A549 (cell line): ENCODE data around the gene DMAC2L. TPM values are rescaled to one million over a fixed set of nuclear protein-coding genes. Genes with fewer than 3 reads are reported as not detected.
"Not testable (repeated sequence)": the region's sequence is repeated elsewhere in the genome, so short reads cannot be mapped to it uniquely, and the experiment has no call there.

Source experiments
- ATAC-seq, 2 experiments: fragments of 200-7000 bp in 1 of 2; fragments of >200 bp in 1 of 2; cut with Nextera tagmentation in 1 of 2; cut with Tn5 transposase in 1 of 2; 3 replicates each; pipeline versions ENCODE4 v1.8.0 to v1.9.1; 2018 to 2020; ENCODE audit warnings: mild to moderate bottlenecking in 1 of 2, moderate library complexity in 1 of 2
- CTCF ChIA-PET: fragments of 300-600 bp; sonication (Branson Sonifier 250); formaldehyde crosslinking; extraction: SDS; loops from one replicate; lab custom pipeline; 2021; ENCODE audit warnings: antibody characterized with exemption, inconsistent platforms; lab: Yijun Ruan, JAX
- POLR2A ChIA-PET: fragments of 350-600 bp; formaldehyde crosslinking; extraction: SDS; loops from one replicate; lab custom pipeline; 2021; ENCODE audit warnings: antibody characterized with exemption, inconsistent platforms; lab: Yijun Ruan, JAX
- DNase-seq, 2 experiments: peaks; one replicate each; pipeline versions ENCODE4 v3.0.0 to v3.0.0-alpha.2; 2011 to 2016; ENCODE audit warnings: low read depth in 1 of 2, low spot score in 1 of 2
- FAIRE-seq: peaks from 2 replicates; lab custom pipeline; 2011; peaks lifted over from hg19 to GRCh38; lab: Jason Lieb, UNC
- H3K27ac ChIP-seq, 2 experiments: fragments of >200 bp; sonication (Bioruptor Twin); formaldehyde crosslinking; 3 replicates each; pipeline ENCODE4 v1.5.1; 2016 to 2017
- H3K4me1 ChIP-seq: fragments of >200 bp; sonication (Bioruptor Twin); formaldehyde crosslinking; 3 replicates; pipeline ENCODE4 v1.6.1; 2016
- H3K4me2 ChIP-seq: fragments of >200 bp; sonication (Bioruptor Twin); formaldehyde crosslinking; 3 replicates; pipeline ENCODE4 v1.6.1; 2016
- H3K4me3 ChIP-seq: fragments of >200 bp; sonication (Bioruptor Twin); formaldehyde crosslinking; 3 replicates; pipeline ENCODE4 v1.5.1; 2016
- H3K9me3 ChIP-seq: fragments of >200 bp; sonication (Bioruptor Twin); formaldehyde crosslinking; 3 replicates; pipeline ENCODE4 v1.6.1; 2016
- BHLHE40 ChIP-seq: IDR thresholded peaks from 2 replicates; pipeline ENCODE4 v1.6.1; 2012; ENCODE audit warnings: low read depth, low read length, inconsistent platforms
- CEBPB ChIP-seq, 2 experiments: fragments of >200 bp in 1 of 2; sonication (Bioruptor Twin) in 1 of 2; formaldehyde crosslinking in 1 of 2; IDR thresholded peaks; 2 replicates each; pipeline ENCODE4 v1.6.1; 2012 to 2016
- EHF ChIP-seq: fragments of 250-450 bp; sonication (Bioruptor Pico); IDR thresholded peaks from 2 replicates; pipeline ENCODE4 v1.5.0; 2020; ENCODE audit warnings: mild to moderate bottlenecking
- EHMT2 ChIP-seq: fragments of 200-600 bp; sonication (generic); IDR thresholded peaks from 2 replicates; pipeline ENCODE4 v1.6.1; 2016; ENCODE audit warnings: antibody characterized with exemption, low read depth, mild to moderate bottlenecking, moderate library complexity
- EP300 ChIP-seq, 2 experiments: fragments of >200 bp; sonication (Bioruptor Twin); formaldehyde crosslinking; IDR thresholded peaks; 2 replicates in 1 of 2; 3 replicates in 1 of 2; pipeline ENCODE4 v1.6.1; 2016 to 2017
- ESRRA ChIP-seq: fragments of 150-350 bp; IDR thresholded peaks from 2 replicates; pipeline ENCODE4 v1.6.1; 2014; ENCODE audit warnings: mild to moderate bottlenecking, low read length, borderline replicate concordance
- FOSB ChIP-seq: fragments of 250-450 bp; sonication (Bioruptor Pico); IDR thresholded peaks from 2 replicates; pipeline ENCODE4 v1.5.0; 2020; ENCODE audit warnings: mild to moderate bottlenecking, moderate library complexity
- FOSL2 ChIP-seq, 2 experiments: fragments of 450-650 bp in 1 of 2; fragments of >200 bp in 1 of 2; sonication (Bioruptor Twin) in 1 of 2; formaldehyde crosslinking; IDR thresholded peaks; 2 replicates each; pipeline versions ENCODE4 v1.5.0 to v1.6.1; 2016 to 2020; ENCODE audit warnings: mild to moderate bottlenecking in 1 of 2, moderate library complexity in 1 of 2
- GATA3 ChIP-seq: IDR thresholded peaks from 2 replicates; pipeline ENCODE4 v1.6.1; 2012; ENCODE audit warnings: borderline replicate concordance
- HEYL ChIP-seq: fragments of 250-450 bp; sonication (Bioruptor Pico); IDR thresholded peaks from 2 replicates; pipeline ENCODE4 v1.8.0; 2021; ENCODE audit warnings: mild to moderate bottlenecking, moderate library complexity
- HOXB13 ChIP-seq: fragments of 250-450 bp; sonication (Bioruptor Pico); IDR thresholded peaks from 2 replicates; pipeline ENCODE4 v1.5.0; 2020; ENCODE audit warnings: low read depth, mild to moderate bottlenecking, moderate library complexity
- HOXB5 ChIP-seq: fragments of 250-450 bp; sonication (Bioruptor Pico); IDR thresholded peaks from 2 replicates; pipeline ENCODE4 v1.5.0; 2020; ENCODE audit warnings: mild to moderate bottlenecking, moderate library complexity
- JUN ChIP-seq, 2 experiments: fragments of >200 bp; sonication (Bioruptor Twin); formaldehyde crosslinking; IDR thresholded peaks; 2 replicates in 1 of 2; 3 replicates in 1 of 2; pipeline ENCODE4 v1.6.1; 2016 to 2017
- KDM5A ChIP-seq: fragments of 200-600 bp; sonication (generic); IDR thresholded peaks from 2 replicates; pipeline ENCODE4 v1.6.1; 2016; ENCODE audit warnings: antibody characterized with exemption, mild to moderate bottlenecking
- MAFK ChIP-seq: fragments of 450-650 bp; IDR thresholded peaks from 2 replicates; pipeline ENCODE4 v1.6.1; 2014; ENCODE audit not compliant: partially characterized antibody
- NFE2L2 ChIP-seq: fragments of 150-350 bp; conservative IDR thresholded peaks from 2 replicates; pipeline ENCODE4 v1.6.1; 2014; ENCODE audit warnings: low read length
- NPAS2 ChIP-seq: fragments of 250-450 bp; sonication (Bioruptor Pico); IDR thresholded peaks from 2 replicates; pipeline ENCODE4 v1.8.0; 2022; ENCODE audit warnings: mild to moderate bottlenecking, moderate library complexity, borderline replicate concordance
- NR3C1 ChIP-seq: fragments of >200 bp; sonication (Bioruptor Twin); formaldehyde crosslinking; IDR thresholded peaks from 3 replicates; pipeline ENCODE4 v1.6.1; 2017
- POLR2AphosphoS2 ChIP-seq: conservative IDR thresholded peaks from 2 replicates; pipeline ENCODE4 v1.6.1; 2012; ENCODE audit warnings: low read length, improper control_type of control experiment, inconsistent platforms
- RAD21 ChIP-seq, 2 experiments: fragments of >200 bp in 1 of 2; sonication (Bioruptor Twin) in 1 of 2; formaldehyde crosslinking in 1 of 2; IDR thresholded peaks in 1 of 2; conservative IDR thresholded peaks in 1 of 2; 2 replicates in 1 of 2; 3 replicates in 1 of 2; pipeline ENCODE4 v1.6.1; 2012 to 2018; ENCODE audit warnings: inconsistent platforms in 1 of 2
- RCOR1 ChIP-seq: fragments of 150-350 bp; IDR thresholded peaks from 2 replicates; pipeline ENCODE4 v1.6.1; 2014; ENCODE audit warnings: antibody characterized with exemption, low read length, low read depth
- RFX5 ChIP-seq: fragments of 450-650 bp; IDR thresholded peaks from 2 replicates; pipeline ENCODE4 v1.7.1; 2014; ENCODE audit warnings: antibody characterized with exemption, mild to moderate bottlenecking, moderate library complexity
- RNF2 ChIP-seq: fragments of 200-600 bp; sonication (generic); IDR thresholded peaks from 2 replicates; pipeline ENCODE4 v1.6.1; 2016; ENCODE audit warnings: low read depth, mild to moderate bottlenecking, antibody characterized with exemption, moderate library complexity, borderline replicate concordance
- TFCP2L1 ChIP-seq: fragments of 250-450 bp; sonication (Bioruptor Pico); IDR thresholded peaks from 2 replicates; pipeline ENCODE4 v1.5.0; 2021; ENCODE audit warnings: mild to moderate bottlenecking
- ZC3H11A ChIP-seq: fragments of 450-650 bp; IDR thresholded peaks from 2 replicates; pipeline ENCODE4 v1.6.1; 2014; ENCODE audit warnings: antibody characterized with exemption, mild to moderate bottlenecking
- WGBS: methylation state at CpG from one replicate; pipeline ENCODE4 v1.1.6; 2017; ENCODE audit errors: missing lambda C conversion rate; 5-methylcytosine and 5-hydroxymethylcytosine counted together
- polyA plus RNA-seq, 4 experiments: library from polyadenylated mRNA; depleted of rRNA in 3 of 4; stranded (reverse); fragments of >200 nt; fragmentation: RNase III in 1 of 4; extraction: RNeasy Plus Mini Kit Qiagen cat#74134 plus additional on column Dnase treatment in 1 of 4; gene quantifications; 2 replicates in 3 of 4; 3 replicates in 1 of 4; pipeline ENCODE4 v1.2.3, GENCODE V29; 2011 to 2017
- TF ChIP-seq, protein P1 (sequence below): fragments of >200 bp; sonication (Bioruptor Twin); formaldehyde crosslinking; IDR thresholded peaks from 3 replicates; pipeline ENCODE4 v1.5.1; 2016
- TF ChIP-seq, protein P2 (sequence below): IDR thresholded peaks from 2 replicates; pipeline ENCODE4 v1.6.1; 2012

Gene DMAC2L
- polyA plus RNA-seq, 2 of the 4 experiments (the other 2 are of a cell fraction): 14.0 to 24.6 TPM

- ChIA-PET CTCF (interaction anchor here (1.2 kb wide), 1 partner anchor 425 kb away, joined by 3 read pairs; no protein-coding TSS in a partner anchor), POLR2A (no interaction called here)
- Histone ChIP-seq H3K4me2 (no peak overlapping the region), H3K27ac (no peak overlapping the region), H3K4me3 (no peak overlapping the region), H3K9me3 (no peaks in the 10 kb centered on the region), H3K4me1 (no peaks in the 10 kb centered on the region)
- WGBS: 42% methylated on average over 4 of the region's 4 CpGs
- FAIRE-seq (no peak), ATAC-seq (no peak), DNase-seq (no peak)
- TF ChIP-seq EHF (CRISPR knock-in tag) (no peak), JUN (IDR thresholded peaks at IDR 0.05) (no peak), EHMT2 (no peak), KDM5A (no peak), GATA3 (no peak), HOXB13 (CRISPR knock-in tag) (no peak), RNF2 (no peak), POLR2AphosphoS2 (no peak), BHLHE40 (no peak), RFX5 (no peak)
- TF ChIP-seq, protein P1, sequence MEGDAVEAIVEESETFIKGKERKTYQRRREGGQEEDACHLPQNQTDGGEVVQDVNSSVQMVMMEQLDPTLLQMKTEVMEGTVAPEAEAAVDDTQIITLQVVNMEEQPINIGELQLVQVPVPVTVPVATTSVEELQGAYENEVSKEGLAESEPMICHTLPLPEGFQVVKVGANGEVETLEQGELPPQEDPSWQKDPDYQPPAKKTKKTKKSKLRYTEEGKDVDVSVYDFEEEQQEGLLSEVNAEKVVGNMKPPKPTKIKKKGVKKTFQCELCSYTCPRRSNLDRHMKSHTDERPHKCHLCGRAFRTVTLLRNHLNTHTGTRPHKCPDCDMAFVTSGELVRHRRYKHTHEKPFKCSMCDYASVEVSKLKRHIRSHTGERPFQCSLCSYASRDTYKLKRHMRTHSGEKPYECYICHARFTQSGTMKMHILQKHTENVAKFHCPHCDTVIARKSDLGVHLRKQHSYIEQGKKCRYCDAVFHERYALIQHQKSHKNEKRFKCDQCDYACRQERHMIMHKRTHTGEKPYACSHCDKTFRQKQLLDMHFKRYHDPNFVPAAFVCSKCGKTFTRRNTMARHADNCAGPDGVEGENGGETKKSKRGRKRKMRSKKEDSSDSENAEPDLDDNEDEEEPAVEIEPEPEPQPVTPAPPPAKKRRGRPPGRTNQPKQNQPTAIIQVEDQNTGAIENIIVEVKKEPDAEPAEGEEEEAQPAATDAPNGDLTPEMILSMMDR: no peak
Measured at GRCh38 chr14:50353126-50353525, 41.0 kb downstream of the DMAC2L start.

DNA sequence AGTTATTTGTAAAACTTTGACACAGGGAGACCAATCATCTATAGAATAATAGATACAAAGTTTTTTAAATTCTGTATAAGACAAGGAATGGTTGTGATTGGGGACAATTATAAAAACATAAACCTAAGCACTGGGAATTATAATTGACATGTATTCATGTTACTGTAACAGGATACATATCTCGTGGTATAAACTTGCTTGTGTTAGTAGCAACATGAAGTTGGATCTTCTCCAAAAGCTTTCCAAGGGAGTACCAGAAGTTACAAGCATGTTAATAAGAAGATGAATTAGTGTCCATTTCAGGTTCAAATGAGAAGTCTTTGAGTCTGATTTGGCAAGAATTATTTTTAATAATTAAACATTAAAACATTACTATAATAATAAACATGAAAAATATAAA is 42.4 kb downstream of the DMAC2L start:
- H3K27ac ChIP-seq: no peak overlapping the region
- no peaks in the 10 kb centered on the region for H3K4me1 ChIP-seq
- FAIRE-seq: no peak
- no peak for ATAC-seq
- no peak overlapping the region for H3K4me3 ChIP-seq
- no peak for DNase-seq
- TF ChIP-seq RCOR1 (no peak), RAD21 (conservative IDR thresholded peaks at IDR 0.05 in 1 of 2, IDR thresholded peaks at IDR 0.05 in 1 of 2) (no peak), NFE2L2 (no peak), ZC3H11A (no peak), MAFK (no peak), ESRRA (no peak), FOSB (no peak), GATA3 (no peak), FOSL2 (IDR thresholded peaks at IDR 0.05) (no peak), FOSL2 (CRISPR knock-in tag; IDR thresholded peaks at IDR 0.05) (no peak), BHLHE40 (no peak), NPAS2 (CRISPR knock-in tag) (no peak), HOXB5 (CRISPR knock-in tag) (no peak)
- TF ChIP-seq, protein P2, sequence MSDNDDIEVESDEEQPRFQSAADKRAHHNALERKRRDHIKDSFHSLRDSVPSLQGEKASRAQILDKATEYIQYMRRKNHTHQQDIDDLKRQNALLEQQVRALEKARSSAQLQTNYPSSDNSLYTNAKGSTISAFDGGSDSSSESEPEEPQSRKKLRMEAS: no peak
- H3K9me3 ChIP-seq: no peaks in the 10 kb centered on the region
- POLR2A ChIA-PET: no interaction called here
- 59% methylated on average over 1 of the region's 1 CpG for WGBS
- CTCF ChIA-PET: interaction anchor here (0.6 kb wide), 1 partner anchor 15 kb away, joined by 3 read pairs; no protein-coding TSS in a partner anchor
- no peak overlapping the region for H3K4me2 ChIP-seq

DNA sequence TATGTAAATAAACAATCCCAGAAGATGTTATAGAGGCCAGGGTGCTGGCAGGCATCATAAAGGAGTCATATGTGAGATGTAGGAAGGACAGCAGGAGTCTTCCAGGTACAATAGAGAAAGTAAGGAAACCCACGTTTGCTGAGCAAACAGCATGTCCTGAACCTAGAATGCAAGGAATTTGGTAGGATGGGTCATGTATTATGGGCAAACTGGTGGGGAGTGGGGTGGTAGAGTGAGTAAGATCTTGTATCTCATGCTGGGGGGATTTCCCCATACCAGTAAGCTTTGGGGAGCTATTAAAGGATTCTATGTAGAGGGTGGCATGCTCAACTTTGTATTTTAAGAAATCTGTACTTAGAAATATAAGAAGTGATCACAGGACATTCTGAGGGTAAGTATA is 43.6 kb downstream of the DMAC2L start:
- DNase-seq: no peak
- CTCF ChIA-PET: interaction anchor here (1.3 to 1.5 kb wide), 2 partner anchors 12 to 33 kb away, joined by 3 to 4 read pairs; no protein-coding TSS in a partner anchor
- no peak overlapping the region for H3K4me3 ChIP-seq
- WGBS: 54% methylated on average over 1 of the region's 1 CpG
- no peak for FAIRE-seq
- no peaks in the 10 kb centered on the region for H3K4me1 ChIP-seq
- ATAC-seq: no peak
- H3K27ac ChIP-seq: no peak overlapping the region
- TF ChIP-seq RFX5: no peak
- TF ChIP-seq TFCP2L1 (CRISPR knock-in tag): no peak
- no peak for TF ChIP-seq CEBPB (IDR thresholded peaks at IDR 0.05)
- no peak for TF ChIP-seq EP300 (IDR thresholded peaks at IDR 0.05)
- TF ChIP-seq NFE2L2: no peak
- TF ChIP-seq HEYL (CRISPR knock-in tag): no peak
- TF ChIP-seq NR3C1: no peak
- TF ChIP-seq MAFK: no peak
- H3K4me2 ChIP-seq: no peak overlapping the region
- no peaks in the 10 kb centered on the region for H3K9me3 ChIP-seq
- POLR2A ChIA-PET: no interaction called here

DNA sequence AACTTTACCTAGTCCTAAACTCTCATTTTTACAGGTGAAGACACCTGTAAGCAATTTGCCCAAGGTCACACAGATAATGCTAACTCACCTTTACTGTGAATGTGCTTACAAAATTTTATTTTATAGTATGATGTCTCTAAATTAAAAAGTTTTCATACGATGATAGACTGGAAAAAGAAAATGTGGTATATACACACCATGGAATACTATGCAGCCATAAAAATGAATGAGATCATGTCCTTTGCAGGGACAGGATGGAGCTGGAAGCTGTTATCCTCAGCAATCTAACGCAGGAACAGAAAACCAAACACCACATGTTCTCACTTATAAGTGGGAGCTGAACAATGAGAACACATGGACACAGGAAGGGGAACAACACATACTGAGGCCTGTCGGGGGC is 44.2 kb downstream of the DMAC2L start:
- FAIRE-seq, H3K9me3 ChIP-seq, ATAC-seq, H3K4me1 ChIP-seq, POLR2A ChIA-PET, H3K4me2 ChIP-seq, H3K4me3 ChIP-seq, H3K27ac ChIP-seq, DNase-seq: not testable (repeated sequence)
- WGBS: 84% methylated on average over 3 of the region's 3 CpGs
- CTCF ChIA-PET: interaction anchor here (1.3 to 1.5 kb wide), 2 partner anchors 11 to 34 kb away, joined by 3 to 4 read pairs; no protein-coding TSS in a partner anchor
